ENCODE data around the gene SLC43A2.
A peak's percentile ranks its signal among the peaks of the same experiment; 100 is the strongest.
"Not testable (repeated sequence)": the region's sequence is repeated elsewhere in the genome, so short reads cannot be mapped to it uniquely, and the experiment has no call there.

Gene SLC43A2

GRCh38 chr17:1526876-1527275, 101.8 kb downstream of the SLC43A2 start:
- H2AFZ ChIP-seq (ENCODE audit: low read depth, low read length); H4K91ac ChIP-seq (ENCODE audit: low read length); H2BK5ac ChIP-seq (ENCODE audit: low read depth, low read length, poor library complexity, severe bottlenecking); H3K9me3 ChIP-seq (ENCODE audit: control insufficient read depth, low read length); H3K14ac ChIP-seq (ENCODE audit: low read length in 2 of 2); H3K27me3 ChIP-seq (ENCODE audit: control insufficient read depth in 1 of 2, insufficient read depth in 1 of 2, low read length in 2 of 2); H3K4me1 ChIP-seq (ENCODE audit: control insufficient read depth, insufficient read depth, low read depth, low read length); H2AK5ac ChIP-seq (ENCODE audit: low read length, severe bottlenecking); H2BK12ac ChIP-seq (ENCODE audit: low read length in 2 of 2); H3K4me2 ChIP-seq (ENCODE audit: low read length, poor library complexity, severe bottlenecking); H2BK120ac ChIP-seq (ENCODE audit: low read depth, low read length); H3K9ac ChIP-seq (ENCODE audit: low read length); H3K23ac ChIP-seq (ENCODE audit: low read length in 2 of 2); H4K8ac ChIP-seq (ENCODE audit: low read length); H3K4me3 ChIP-seq (ENCODE audit: insufficient read depth in 1 of 2, low read depth in 1 of 2, low read length in 2 of 2); DNase-seq; H3K4ac ChIP-seq (ENCODE audit: low read depth in 1 of 2, low read length in 2 of 2); H3K27ac ChIP-seq (ENCODE audit: low read length, poor library complexity, severe bottlenecking); H2BK15ac ChIP-seq (ENCODE audit: low read depth, poor library complexity, severe bottlenecking); H3K18ac ChIP-seq (ENCODE audit: low read depth in 1 of 2, low read length in 2 of 2): not testable (repeated sequence)
- H3K79me1 ChIP-seq (replicated peaks; ENCODE audit: low read length, poor library complexity, severe bottlenecking) = peaks cover 14% of the 10 kb centered on the region
- WGBS = 96% methylated on average over 1 of the region's 4 CpGs
- peaks cover 42 to 75% of the 10 kb centered on the region in 2 experiments for H3K36me3 ChIP-seq (ENCODE audit: control insufficient read depth in 1 of 2, insufficient read depth in 2 of 2, low read depth in 1 of 2, low read length in 2 of 2)

GRCh38 chr17:1522626-1523025, 106.0 kb downstream of the SLC43A2 start:
- Histone ChIP-seq H3K27me3 (ENCODE audit: control insufficient read depth in 1 of 2, insufficient read depth in 1 of 2, low read length in 2 of 2) (no peaks in the 10 kb centered on the region), H4K91ac (ENCODE audit: low read length) (no peak overlapping the region), H2AFZ (ENCODE audit: low read depth, low read length) (no peak overlapping the region), H3K4me2 (ENCODE audit: low read length, poor library complexity, severe bottlenecking) (no peak overlapping the region), H3K4me1 (ENCODE audit: control insufficient read depth, insufficient read depth, low read depth, low read length) (peaks cover 3% of the 10 kb centered on the region), H3K36me3 (ENCODE audit: control insufficient read depth in 1 of 2, insufficient read depth in 2 of 2, low read depth in 1 of 2, low read length in 2 of 2) (peaks cover 38 to 74% of the 10 kb centered on the region in 2 experiments), H3K18ac (ENCODE audit: low read depth in 1 of 2, low read length in 2 of 2) (no peak overlapping the region), H3K4ac (ENCODE audit: low read depth in 1 of 2, low read length in 2 of 2) (no peak overlapping the region), H3K14ac (ENCODE audit: low read length in 2 of 2) (no peak overlapping the region), H3K79me1 (replicated peaks; ENCODE audit: low read length, poor library complexity, severe bottlenecking) (peaks cover 8% of the 10 kb centered on the region), H2BK15ac (ENCODE audit: low read depth, poor library complexity, severe bottlenecking) (no peak overlapping the region), H3K27ac (ENCODE audit: low read length, poor library complexity, severe bottlenecking) (no peak overlapping the region), H2AK5ac (ENCODE audit: low read length, severe bottlenecking) (no peak overlapping the region), H3K4me3 (ENCODE audit: insufficient read depth in 1 of 2, low read depth in 1 of 2, low read length in 2 of 2) (no peak overlapping the region), H2BK12ac (ENCODE audit: low read length in 2 of 2) (no peak overlapping the region), H3K9ac (ENCODE audit: low read length) (no peak overlapping the region), H2BK5ac (ENCODE audit: low read depth, low read length, poor library complexity, severe bottlenecking) (no peak overlapping the region), H3K9me3 (ENCODE audit: control insufficient read depth, low read length) (no peaks in the 10 kb centered on the region), H4K8ac (ENCODE audit: low read length) (no peak overlapping the region), H2BK120ac (ENCODE audit: low read depth, low read length) (no peak overlapping the region), H3K23ac (ENCODE audit: low read length in 2 of 2) (no peak overlapping the region)
- no peak for DNase-seq
- 96% methylated on average over 5 of the region's 5 CpGs for WGBS

- Histone ChIP-seq H4K91ac (ENCODE audit: low read length) (no peak overlapping the region), H2BK15ac (ENCODE audit: low read depth, poor library complexity, severe bottlenecking) (no peak overlapping the region), H3K4me2 (ENCODE audit: low read length, poor library complexity, severe bottlenecking) (no peak overlapping the region), H3K4me1 (ENCODE audit: control insufficient read depth, insufficient read depth, low read depth, low read length) (peaks cover 5% of the 10 kb centered on the region), H4K8ac (ENCODE audit: low read length) (no peak overlapping the region), H2BK12ac (ENCODE audit: low read length in 2 of 2) (no peak overlapping the region), H3K18ac (ENCODE audit: low read depth in 1 of 2, low read length in 2 of 2) (no peak overlapping the region), H2AFZ (ENCODE audit: low read depth, low read length) (no peak overlapping the region), H3K27me3 (ENCODE audit: control insufficient read depth in 1 of 2, insufficient read depth in 1 of 2, low read length in 2 of 2) (no peaks in the 10 kb centered on the region), H3K9ac (ENCODE audit: low read length) (peak overlapping the region; percentile 46), H3K4me3 (ENCODE audit: insufficient read depth in 1 of 2, low read depth in 1 of 2, low read length in 2 of 2) (no peak overlapping the region), H3K27ac (ENCODE audit: low read length, poor library complexity, severe bottlenecking) (no peak overlapping the region), H3K4ac (ENCODE audit: low read depth in 1 of 2, low read length in 2 of 2) (no peak overlapping the region), H2BK5ac (ENCODE audit: low read depth, low read length, poor library complexity, severe bottlenecking) (no peak overlapping the region), H3K36me3 (ENCODE audit: control insufficient read depth in 1 of 2, insufficient read depth in 2 of 2, low read depth in 1 of 2, low read length in 2 of 2) (peaks cover 34 to 63% of the 10 kb centered on the region in 2 experiments), H3K14ac (ENCODE audit: low read length in 2 of 2) (no peak overlapping the region), H3K9me3 (ENCODE audit: control insufficient read depth, low read length) (no peaks in the 10 kb centered on the region), H3K79me1 (replicated peaks; ENCODE audit: low read length, poor library complexity, severe bottlenecking) (peaks cover 9% of the 10 kb centered on the region), H2BK120ac (ENCODE audit: low read depth, low read length) (no peak overlapping the region), H3K23ac (ENCODE audit: low read length in 2 of 2) (no peak overlapping the region), H2AK5ac (ENCODE audit: low read length, severe bottlenecking) (no peak overlapping the region)
- 96% methylated on average over 9 of the region's 10 CpGs for WGBS
- no peak for DNase-seq
Observed at GRCh38 chr17:1521086-1521640, 107.5 kb downstream of the SLC43A2 start.

- H2AK5ac ChIP-seq (ENCODE audit: low read length, severe bottlenecking) = no peak overlapping the region
- H3K4me2 ChIP-seq (ENCODE audit: low read length, poor library complexity, severe bottlenecking) = no peak overlapping the region
- no peaks in the 10 kb centered on the region for H3K27me3 ChIP-seq (ENCODE audit: control insufficient read depth in 1 of 2, insufficient read depth in 1 of 2, low read length in 2 of 2)
- no peak overlapping the region for H3K23ac ChIP-seq (ENCODE audit: low read length in 2 of 2)
- H3K18ac ChIP-seq (ENCODE audit: low read depth in 1 of 2, low read length in 2 of 2) = no peak overlapping the region
- H2BK15ac ChIP-seq (ENCODE audit: low read depth, poor library complexity, severe bottlenecking) = no peak overlapping the region
- no peak overlapping the region for H2AFZ ChIP-seq (ENCODE audit: low read depth, low read length)
- 95% methylated on average over 7 of the region's 7 CpGs for WGBS
- H3K27ac ChIP-seq (ENCODE audit: low read length, poor library complexity, severe bottlenecking) = no peak overlapping the region
- no peaks in the 10 kb centered on the region for H3K9me3 ChIP-seq (ENCODE audit: control insufficient read depth, low read length)
- no peak overlapping the region for H4K8ac ChIP-seq (ENCODE audit: low read length)
- H3K4ac ChIP-seq (ENCODE audit: low read depth in 1 of 2, low read length in 2 of 2) = no peak overlapping the region
- H4K91ac ChIP-seq (ENCODE audit: low read length) = no peak overlapping the region
- H3K79me1 ChIP-seq (replicated peaks; ENCODE audit: low read length, poor library complexity, severe bottlenecking) = peaks cover 12% of the 10 kb centered on the region
- no peak overlapping the region for H3K9ac ChIP-seq (ENCODE audit: low read length)
- H3K36me3 ChIP-seq (ENCODE audit: control insufficient read depth in 1 of 2, insufficient read depth in 2 of 2, low read depth in 1 of 2, low read length in 2 of 2) = peaks cover 34 to 55% of the 10 kb centered on the region in 2 experiments
- H2BK12ac ChIP-seq (ENCODE audit: low read length in 2 of 2) = no peak overlapping the region
- H2BK120ac ChIP-seq (ENCODE audit: low read depth, low read length) = no peak overlapping the region
- no peak overlapping the region for H2BK5ac ChIP-seq (ENCODE audit: low read depth, low read length, poor library complexity, severe bottlenecking)
- no peak overlapping the region for H3K4me3 ChIP-seq (ENCODE audit: insufficient read depth in 1 of 2, low read depth in 1 of 2, low read length in 2 of 2)
- no peak overlapping the region for H3K14ac ChIP-seq (ENCODE audit: low read length in 2 of 2)
- peaks cover 7% of the 10 kb centered on the region for H3K4me1 ChIP-seq (ENCODE audit: control insufficient read depth, insufficient read depth, low read depth, low read length)
- no peak for DNase-seq
Observed at GRCh38 chr17:1519678-1520077, 109.0 kb downstream of the SLC43A2 start.
